HepG2 (cell line): Measurements from ENCODE around the gene CD68. TPM values are rescaled to one million over a fixed set of nuclear protein-coding genes. Genes with fewer than 3 reads are reported as not detected.

Source experiments
- ARID2 ChIP-seq: sonication (generic); formaldehyde crosslinking; IDR thresholded peaks from 2 replicates; pipeline ENCODE4 v1.8.1; 2022; ENCODE audit warnings: mild to moderate bottlenecking, missing genetic modification reagents, borderline replicate concordance
- ASH2L ChIP-seq: fragments of 300-600, 200-600 bp; sonication (generic); IDR thresholded peaks from 2 replicates; pipeline ENCODE4 v1.7.0; 2017; ENCODE audit warnings: low read depth, mild to moderate bottlenecking, moderate library complexity, mixed read lengths, low read length; ENCODE audit not compliant: insufficient read length
- ATRX ChIP-seq: sonication (generic); formaldehyde crosslinking; IDR thresholded peaks from 2 replicates; pipeline ENCODE4 v1.4.0; 2020; ENCODE audit warnings: missing genetic modification reagents, borderline replicate concordance
- GRHL1 ChIP-seq: sonication (generic); formaldehyde crosslinking; conservative IDR thresholded peaks from 2 replicates; pipeline ENCODE4 v1.8.0; 2022; ENCODE audit warnings: missing genetic modification reagents
- HES4 ChIP-seq: sonication (generic); formaldehyde crosslinking; IDR thresholded peaks from 2 replicates; pipeline ENCODE4 v1.9.0; 2021; ENCODE audit warnings: mild to moderate bottlenecking, missing genetic modification reagents, borderline replicate concordance
- HOMEZ ChIP-seq: IDR thresholded peaks from 2 replicates; pipeline ENCODE4 v1.6.1; 2016; ENCODE audit warnings: low read depth
- KDM4B ChIP-seq: sonication (generic); formaldehyde crosslinking; IDR thresholded peaks from 2 replicates; pipeline ENCODE4 v1.4.0; 2020; ENCODE audit warnings: missing genetic modification reagents
- KDM5A ChIP-seq: fragments of 200-600 bp; sonication (generic); IDR thresholded peaks from 2 replicates; pipeline ENCODE4 v1.7.0; 2018; ENCODE audit warnings: antibody characterized with exemption, mild to moderate bottlenecking, low read length, borderline replicate concordance
- RAD21 ChIP-seq: fragments of 450-650 bp; formaldehyde crosslinking; IDR thresholded peaks from 2 replicates; pipeline ENCODE4 v1.5.0; 2020; ENCODE audit warnings: mild to moderate bottlenecking
- TBX2 ChIP-seq: sonication (generic); formaldehyde crosslinking; IDR thresholded peaks from 2 replicates; pipeline ENCODE4 v1.5.0; 2020; ENCODE audit warnings: missing genetic modification reagents, mild to moderate bottlenecking, borderline replicate concordance
- TCF7L2 ChIP-seq: IDR thresholded peaks from 2 replicates; pipeline ENCODE4 v1.6.1; 2011; ENCODE audit warnings: mild to moderate bottlenecking, low read depth, low read length, moderate library complexity
- TERF1 ChIP-seq: sonication (generic); formaldehyde crosslinking; IDR thresholded peaks from 2 replicates; pipeline ENCODE4 v1.8.0; 2022; ENCODE audit warnings: mild to moderate bottlenecking, missing genetic modification reagents, moderate library complexity
- YEATS4 ChIP-seq: sonication (generic); formaldehyde crosslinking; IDR thresholded peaks from 2 replicates; pipeline ENCODE4 v1.4.0; 2020; ENCODE audit warnings: missing genetic modification reagents, borderline replicate concordance
- ZBTB42 ChIP-seq: sonication (generic); formaldehyde crosslinking; IDR thresholded peaks from 2 replicates; pipeline ENCODE4 v1.5.0; 2020; ENCODE audit warnings: mild to moderate bottlenecking, missing genetic modification reagents
- ZFAT ChIP-seq: sonication (generic); formaldehyde crosslinking; conservative IDR thresholded peaks from 2 replicates; pipeline ENCODE4 v1.8.1; 2023; ENCODE audit warnings: missing genetic modification reagents, inconsistent platforms
- ZNF143 ChIP-seq: sonication (generic); formaldehyde crosslinking; IDR thresholded peaks from 2 replicates; pipeline ENCODE4 v1.4.0; 2020; ENCODE audit warnings: missing genetic modification reagents
- ZNF292 ChIP-seq: sonication (generic); formaldehyde crosslinking; IDR thresholded peaks from 2 replicates; pipeline ENCODE4 v1.8.1; 2022; ENCODE audit warnings: mild to moderate bottlenecking, low read depth, missing genetic modification reagents, borderline replicate concordance
- ZNF382 ChIP-seq: sonication (generic); formaldehyde crosslinking; IDR thresholded peaks from 2 replicates; pipeline ENCODE4 v1.5.0; 2020; ENCODE audit warnings: missing genetic modification reagents, mild to moderate bottlenecking, borderline replicate concordance
- ZNF558 ChIP-seq: sonication (generic); formaldehyde crosslinking; IDR thresholded peaks from 2 replicates; pipeline ENCODE4 v1.9.0; 2022; ENCODE audit warnings: mild to moderate bottlenecking, missing genetic modification reagents, borderline replicate concordance
- ZNF614 ChIP-seq: IDR thresholded peaks from 2 replicates; pipeline ENCODE4 v1.6.1; 2018; ENCODE audit warnings: missing biosample characterization, missing genetic modification reagents, inconsistent platforms, borderline replicate concordance
- ZNF724P ChIP-seq: sonication (generic); formaldehyde crosslinking; IDR thresholded peaks from 2 replicates; pipeline ENCODE4 v1.8.0; 2022; ENCODE audit warnings: missing genetic modification reagents, borderline replicate concordance
- ZNF776 ChIP-seq: sonication (generic); formaldehyde crosslinking; IDR thresholded peaks from 2 replicates; pipeline ENCODE4 v1.4.0; 2020; ENCODE audit warnings: mild to moderate bottlenecking, missing genetic modification reagents
- ZNF850 ChIP-seq: sonication (generic); formaldehyde crosslinking; conservative IDR thresholded peaks from 2 replicates; pipeline ENCODE4 v1.9.0; 2021; ENCODE audit warnings: mild to moderate bottlenecking, missing genetic modification reagents
- polyA plus RNA-seq, 8 experiments: library from polyadenylated mRNA; depleted of rRNA in 3 of 8; stranded (reverse) in 7 of 8; unstranded in 1 of 8; fragments of >200 nt; fragmentation: Illumina TruSeq in 4 of 8; extraction: Trizol in 4 of 8; gene quantifications; 2 replicates each; pipeline versions ENCODE4 v1.2.1 to v1.2.3, GENCODE V29; 2011 to 2016; ENCODE audit warnings: low read depth in 4 of 8, missing spikeins in 1 of 8, mixed read lengths in 1 of 8; ENCODE audit not compliant: insufficient read depth in 1 of 8
- total RNA-seq, 5 experiments: library from RNA; depleted of rRNA; stranded (reverse); fragments of >200 nt; fragmentation: Illumina TruSeq; extraction: Trizol; gene quantifications; 2 replicates each; pipeline ENCODE4 v1.2.3, GENCODE V29; 2016; ENCODE audit warnings: low read depth in 1 of 5
- TF ChIP-seq, protein P1 (sequence below): IDR thresholded peaks from 2 replicates; pipeline ENCODE4 v1.6.1; 2016; ENCODE audit warnings: missing compliant biosample characterization, missing genetic modification reagents, borderline replicate concordance

Gene CD68
- total and polyA plus RNA-seq, 2 of the 13 experiments (the other 11 are each of a cell fraction or from before 2014, with no cell fraction given): 10.3 to 104 TPM

- TF ChIP-seq ZNF724P (no peak), ATRX (CRISPR knock-in tag) (no peak), ASH2L (no peak), ZFAT (CRISPR knock-in tag) (no peak), HOMEZ (CRISPR knock-in tag) (no peak), KDM5A (no peak), RAD21 (no peak), KDM4B (CRISPR knock-in tag) (0 out of 2 replicates have a peak, but pooled peaks have one; percentile 24), ZNF558 (CRISPR knock-in tag) (no peak), ARID2 (CRISPR knock-in tag) (no peak), ZNF614 (CRISPR knock-in tag) (peak; percentile 45; the same call in 1 of the 2 replicates), HES4 (CRISPR knock-in tag) (no peak), TCF7L2 (no peak), YEATS4 (CRISPR knock-in tag) (peak; percentile 32; the same call in 1 of the 2 replicates), ZNF850 (CRISPR knock-in tag) (no peak), TERF1 (CRISPR knock-in tag) (no peak), ZNF776 (no peak), ZNF143 (CRISPR knock-in tag) (no peak), ZNF292 (CRISPR knock-in tag) (no peak), ZBTB42 (CRISPR knock-in tag) (no peak), GRHL1 (CRISPR knock-in tag) (no peak), TBX2 (no peak), ZNF382 (CRISPR knock-in tag) (no peak)
- TF ChIP-seq, protein P1, sequence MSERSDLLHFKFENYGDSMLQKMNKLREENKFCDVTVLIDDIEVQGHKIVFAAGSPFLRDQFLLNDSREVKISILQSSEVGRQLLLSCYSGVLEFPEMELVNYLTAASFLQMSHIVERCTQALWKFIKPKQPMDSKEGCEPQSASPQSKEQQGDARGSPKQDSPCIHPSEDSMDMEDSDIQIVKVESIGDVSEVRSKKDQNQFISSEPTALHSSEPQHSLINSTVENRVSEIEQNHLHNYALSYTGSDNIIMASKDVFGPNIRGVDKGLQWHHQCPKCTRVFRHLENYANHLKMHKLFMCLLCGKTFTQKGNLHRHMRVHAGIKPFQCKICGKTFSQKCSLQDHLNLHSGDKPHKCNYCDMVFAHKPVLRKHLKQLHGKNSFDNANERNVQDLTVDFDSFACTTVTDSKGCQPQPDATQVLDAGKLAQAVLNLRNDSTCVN (CRISPR knock-in tag): 0 out of 2 replicates have a peak, but pooled peaks have one; percentile 61
Measured at GRCh38 chr17:7557147-7557764, 22.2 kb upstream of the CD68 start (continued).
